GM19035 (cell line): ENCODE data around the gene FBLIM1.

Source experiments
- ATAC-seq: cut with Tn5 transposase; IDR thresholded peaks from one replicate; pipeline ENCODE4 v1.9.1; 2021; ENCODE audit not compliant: unreplicated experiment

FBLIM1 gene

GRCh38 chr1:15765495-15766194 is 7.0 kb downstream of the FBLIM1 start:
- ATAC-seq: no peak

GRCh38 chr1:15767941-15768340 is 9.3 kb downstream of the FBLIM1 start:
- ATAC-seq: no peak

GRCh38 chr1:15768388-15768787 is 9.8 kb downstream of the FBLIM1 start:
- ATAC-seq: no peak

GRCh38 chr1:15770313-15770962 is 11.8 kb downstream of the FBLIM1 start:
- ATAC-seq: no peak

- no peak for ATAC-seq
These were observed 13.4 kb downstream of the FBLIM1 start for GRCh38 chr1:15771836-15772515.

- no peak for ATAC-seq
These were observed 17.1 kb downstream of the FBLIM1 start for GRCh38 chr1:15775706-15776105.

- no peak for ATAC-seq
These were observed 19.5 kb downstream of the FBLIM1 start for GRCh38 chr1:15777909-15778707.

GRCh38 chr1:15785683-15786082 is 27.1 kb downstream of the FBLIM1 start:
- ATAC-seq: no peak

- no peak for ATAC-seq
These were observed 28.0 kb downstream of the FBLIM1 start for GRCh38 chr1:15786581-15786980.

GRCh38 chr1:15788624-15789301 is 30.2 kb downstream of the FBLIM1 start:
- no peak for ATAC-seq

- ATAC-seq: no peak
These were observed 37.5 kb downstream of the FBLIM1 start for GRCh38 chr1:15796086-15796462.

- ATAC-seq: no peak
These were observed 39.2 kb downstream of the FBLIM1 start for GRCh38 chr1:15797614-15798390.

- ATAC-seq: no peak
These were observed 40.6 kb downstream of the FBLIM1 start for GRCh38 chr1:15799004-15799867.

GRCh38 chr1:15799928-15800835 is 41.6 kb downstream of the FBLIM1 start:
- no peak for ATAC-seq

- no peak for ATAC-seq
These were observed 43.8 kb downstream of the FBLIM1 start for GRCh38 chr1:15802234-15802965.

GRCh38 chr1:15803380-15803779 is 44.8 kb downstream of the FBLIM1 start:
- no peak for ATAC-seq

- ATAC-seq: no peak
These were observed 45.5 kb downstream of the FBLIM1 start for GRCh38 chr1:15804060-15804459.
